Suprapubic skin (tissue), 3 donors: ENCODE measurements around the gene OGA.
"Not testable (repeated sequence)": the region's sequence is repeated elsewhere in the genome, so short reads cannot be mapped to it uniquely, and the experiment has no call there.

Source experiments
- CTCF ChIP-seq, 2 donors: fragments of 200-600 bp in 1 of 2; fragments of 450-650 bp in 1 of 2; sonication (generic) in 1 of 2; IDR thresholded peaks; one replicate each; pipeline ENCODE4 v1.5.1; 2016 to 2019; ENCODE audit warnings: antibody characterized with exemption in 2 of 2, mild to moderate bottlenecking in 1 of 2, moderate library complexity in 1 of 2
- POLR2AphosphoS5 ChIP-seq, 3 donors: sonication (generic); formaldehyde crosslinking; IDR thresholded peaks; one replicate each; pipeline ENCODE4 v1.6.1; 2017; ENCODE audit warnings: antibody characterized with exemption in 3 of 3

- TF ChIP-seq POLR2AphosphoS5, CTCF (IDR thresholded peaks at IDR 0.05): not testable (repeated sequence)
Measured at GRCh38 chr10:101789231-101789630, 29.0 kb downstream of the OGA start.
